GM21423 (cell line): ENCODE results near the gene NKG7.
"Not testable (repeated sequence)": the region's sequence is repeated elsewhere in the genome, so short reads cannot be mapped to it uniquely, and the experiment has no call there.

ENCODE experiments used
- ATAC-seq: cut with Tn5 transposase; IDR thresholded peaks from one replicate; pipeline ENCODE4 v1.9.1; 2021; ENCODE audit warnings: mild to moderate bottlenecking, moderate library complexity; ENCODE audit not compliant: unreplicated experiment

The NKG7 gene, protein sequence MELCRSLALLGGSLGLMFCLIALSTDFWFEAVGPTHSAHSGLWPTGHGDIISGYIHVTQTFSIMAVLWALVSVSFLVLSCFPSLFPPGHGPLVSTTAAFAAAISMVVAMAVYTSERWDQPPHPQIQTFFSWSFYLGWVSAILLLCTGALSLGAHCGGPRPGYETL

DNA sequence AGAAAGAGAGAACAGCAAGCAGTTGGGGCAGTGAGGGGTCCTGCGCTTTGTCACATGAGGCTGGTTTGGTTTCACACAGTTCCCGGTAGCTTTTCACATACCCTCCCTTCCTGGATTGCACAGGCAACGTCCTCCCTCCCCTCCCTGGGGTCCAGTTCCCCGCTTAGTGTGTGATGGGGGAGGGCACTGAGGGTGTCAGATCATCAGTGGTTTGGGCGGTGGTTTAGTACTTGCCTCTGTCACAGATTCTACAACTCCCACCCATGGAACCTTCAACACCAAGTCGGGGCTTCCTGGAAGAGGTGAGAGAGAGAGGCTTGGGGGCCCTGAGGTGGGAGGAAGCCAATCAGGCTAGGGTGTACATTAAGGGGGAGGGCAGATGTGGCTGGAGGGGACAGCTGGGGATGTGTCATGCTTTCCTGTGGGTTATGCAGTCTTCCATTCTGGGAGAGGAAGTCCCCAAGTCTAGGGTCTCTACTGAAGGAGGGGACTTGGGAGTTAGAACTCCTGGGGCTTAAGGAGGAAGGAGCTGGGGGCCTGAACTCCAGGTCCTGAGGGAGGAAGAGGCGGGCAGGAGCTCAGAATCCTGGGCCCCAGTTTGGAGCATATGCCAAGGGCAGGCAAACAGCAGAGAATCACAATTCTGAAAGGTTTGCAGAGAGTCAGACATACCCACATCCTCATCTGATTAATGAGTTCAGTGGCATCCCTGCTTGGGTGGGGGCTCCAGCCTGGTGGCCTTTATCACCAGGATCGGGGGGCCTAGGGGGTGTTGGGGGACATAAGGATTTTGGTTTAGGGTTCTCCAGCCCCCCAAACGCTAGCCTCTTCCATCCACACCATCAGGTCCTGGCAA, at the start of gene NKG7:
TSS of gene NKG7 (minus strand) at position 6 of the 856 bp plus-strand sequence. CDS start 119 bp downstream, outside the sequence.
- peak; percentile 37 for ATAC-seq

DNA sequence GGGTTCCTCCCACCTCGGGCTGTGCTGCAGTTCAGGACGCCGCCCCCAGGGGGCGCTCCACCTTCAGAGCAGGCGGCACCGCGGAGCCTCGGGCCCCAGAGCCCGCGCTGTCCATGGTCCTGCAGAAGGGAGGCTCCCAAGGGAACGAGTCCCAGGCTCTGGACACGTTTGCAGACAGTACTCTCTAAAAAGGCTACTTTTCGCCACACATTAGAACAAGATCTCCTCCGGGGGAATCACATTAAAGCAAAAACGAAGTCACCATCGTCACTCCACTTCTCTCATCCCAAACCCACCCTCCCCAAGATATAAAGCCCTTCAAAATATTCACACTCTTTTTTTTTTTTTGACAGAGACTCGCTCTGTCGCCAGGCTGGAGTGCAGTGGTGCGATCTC, 49.6 kb upstream of the NKG7 start:
- no peak for ATAC-seq

DNA sequence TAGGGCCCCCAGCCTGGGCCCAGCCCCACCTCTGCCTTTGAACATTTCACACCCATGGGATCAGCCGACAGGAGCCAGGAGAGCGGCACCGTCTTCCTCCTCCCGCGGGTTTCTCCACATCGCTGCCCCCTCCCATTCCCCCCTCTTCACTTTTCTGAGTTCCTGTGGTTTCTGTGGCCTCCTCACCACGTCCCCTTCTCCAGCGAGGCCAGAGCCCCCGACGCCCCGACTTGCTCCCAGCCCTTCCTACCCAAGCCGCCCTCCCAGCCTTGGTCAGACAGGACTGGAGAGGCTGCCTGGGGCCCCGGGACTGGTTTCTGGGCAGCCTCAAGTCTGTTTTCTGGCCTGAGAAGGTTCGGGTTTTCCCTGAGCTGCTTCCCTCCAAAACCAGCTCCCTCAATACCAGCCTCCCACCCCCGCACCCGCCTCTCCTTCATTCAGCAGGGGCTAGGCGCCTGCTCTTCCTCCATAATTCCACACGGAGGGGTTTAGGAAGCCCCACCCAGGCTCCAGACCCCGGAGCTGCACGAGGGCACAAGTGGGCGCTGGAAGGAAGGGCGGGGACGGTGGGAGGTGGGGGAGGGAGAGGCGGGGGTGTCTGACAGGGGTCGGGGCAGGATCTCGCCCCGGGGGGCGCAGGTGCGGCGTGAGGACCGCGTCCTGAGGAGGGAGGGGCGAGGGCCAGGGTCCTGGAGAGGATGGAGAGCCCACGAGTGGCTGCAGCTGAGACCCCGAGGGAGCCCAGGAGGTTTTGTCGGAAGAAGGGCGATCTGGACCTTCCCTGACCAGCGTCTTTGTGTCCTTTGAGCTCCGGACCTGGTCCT, 49.0 kb upstream of the NKG7 start:
- no peak for ATAC-seq

DNA sequence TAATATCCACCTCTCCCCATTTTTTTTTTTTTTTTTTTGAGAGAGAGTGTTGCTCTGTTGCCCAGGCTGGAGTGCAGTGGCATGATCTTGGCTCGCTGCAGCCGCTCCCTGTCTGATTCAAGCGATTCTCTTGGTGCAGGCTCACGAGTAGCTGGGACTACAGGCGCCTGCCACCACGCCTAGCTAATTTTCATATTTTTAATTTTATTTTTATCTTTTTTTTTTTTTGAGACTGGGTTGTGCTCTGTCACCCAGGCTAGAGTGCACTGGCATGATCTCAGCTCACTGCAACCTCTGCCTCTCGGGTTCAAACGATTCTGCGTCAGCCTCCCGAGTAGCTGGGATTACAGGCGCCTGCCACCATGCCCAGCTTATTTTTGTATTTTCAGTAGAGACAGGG, 48.1 kb upstream of the NKG7 start:
- ATAC-seq, result not testable (repeated sequence)

DNA sequence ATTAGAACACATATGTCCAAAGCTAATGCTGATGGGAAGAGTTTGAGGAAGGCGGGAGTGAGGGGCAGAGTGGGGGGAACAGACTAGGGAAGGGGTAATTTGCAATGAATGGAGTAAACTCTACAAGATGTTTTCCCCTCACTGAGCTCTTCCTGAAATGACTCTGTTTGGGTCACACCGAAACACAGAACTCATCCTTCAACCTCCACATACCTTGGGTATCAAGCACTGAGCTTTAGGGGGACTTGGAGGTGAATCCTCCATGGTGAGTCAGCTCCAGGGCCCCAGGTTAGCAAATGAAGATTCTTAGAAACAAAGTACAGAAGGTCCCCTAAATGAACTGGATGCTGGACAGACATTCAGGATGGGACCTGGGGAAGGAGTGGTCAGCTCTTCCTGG, 46.3 kb upstream of the NKG7 start:
- ATAC-seq, result no peak

DNA sequence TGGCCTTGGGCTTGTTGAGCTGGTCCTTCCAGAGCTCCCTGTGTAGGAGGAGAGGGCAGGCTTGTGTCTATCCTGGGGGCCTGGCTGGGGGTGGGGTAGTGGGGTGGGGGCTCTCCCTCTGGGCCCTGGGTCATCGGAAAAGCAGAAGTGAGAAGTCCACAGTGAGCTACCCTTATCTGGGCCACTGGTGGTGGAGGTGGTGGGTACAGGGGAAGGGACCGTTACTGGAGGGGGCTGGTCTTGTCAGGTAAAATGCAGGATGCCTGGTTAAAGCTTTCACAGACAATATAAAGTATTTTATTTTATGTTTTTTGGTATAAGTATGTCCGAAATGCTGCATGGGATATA, 45.3 kb upstream of the NKG7 start:
- peak; percentile 40 for ATAC-seq

DNA sequence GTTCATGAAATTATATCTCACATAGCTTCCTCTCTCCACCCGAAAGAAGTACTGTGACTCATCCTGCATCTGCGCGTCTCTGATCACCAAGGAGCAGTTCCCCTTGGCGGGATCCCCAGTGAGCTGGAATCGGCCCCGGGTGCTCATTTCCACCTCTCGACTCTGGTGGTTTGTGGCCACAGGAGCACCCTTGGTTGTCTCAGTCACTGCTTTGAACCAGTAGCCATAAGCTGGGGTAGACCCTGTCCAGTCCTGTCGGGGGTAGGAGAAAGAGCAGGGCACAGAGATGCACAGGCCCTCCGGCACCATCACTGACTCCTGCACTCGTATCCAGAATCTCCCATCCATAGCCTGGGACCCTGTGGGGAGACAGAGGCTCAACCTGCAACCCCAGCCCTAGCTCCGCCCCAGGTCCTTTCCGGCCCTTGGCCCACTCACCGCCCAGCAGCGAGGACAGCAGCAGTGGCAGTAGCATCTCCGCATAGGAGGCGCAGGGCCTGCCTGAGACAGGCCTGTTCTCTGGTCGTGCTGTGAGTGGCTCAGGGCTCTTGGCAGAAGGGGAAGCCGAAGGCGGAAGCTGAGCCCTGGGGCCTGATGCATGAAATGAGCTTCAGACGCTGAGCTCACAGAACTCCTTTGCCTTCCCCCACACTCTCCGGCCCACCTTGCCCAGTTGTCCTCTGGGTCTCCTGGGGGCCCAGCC, 44.8 kb upstream of the NKG7 start, which contains the start of gene SIGLEC10:
TSS of gene SIGLEC10 (minus strand) at position 536 of the 703 bp plus-strand sequence. CDS start at position 475, 61 bp downstream.
- peak; percentile 66 for ATAC-seq

DNA sequence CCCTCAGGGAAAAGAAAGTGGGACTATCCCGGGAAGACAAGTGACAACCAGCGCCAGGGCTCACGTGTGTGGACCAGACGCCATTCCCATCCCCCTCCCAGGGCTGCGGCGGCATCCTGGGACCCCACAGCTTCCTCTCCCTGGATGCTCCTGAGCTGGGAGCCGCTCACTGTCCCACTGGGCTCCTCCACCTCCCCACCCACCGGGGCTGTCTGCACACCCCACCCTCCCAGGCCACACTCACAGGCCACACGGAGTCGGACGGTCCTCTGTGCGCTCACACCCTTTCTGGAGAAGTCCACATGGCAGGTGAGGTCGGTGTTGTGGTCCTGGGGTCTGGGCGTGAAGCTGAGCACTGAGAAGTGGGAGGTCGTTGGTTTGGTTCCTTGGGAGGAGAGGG, 44.0 kb upstream of the NKG7 start:
- not testable (repeated sequence) for ATAC-seq

DNA sequence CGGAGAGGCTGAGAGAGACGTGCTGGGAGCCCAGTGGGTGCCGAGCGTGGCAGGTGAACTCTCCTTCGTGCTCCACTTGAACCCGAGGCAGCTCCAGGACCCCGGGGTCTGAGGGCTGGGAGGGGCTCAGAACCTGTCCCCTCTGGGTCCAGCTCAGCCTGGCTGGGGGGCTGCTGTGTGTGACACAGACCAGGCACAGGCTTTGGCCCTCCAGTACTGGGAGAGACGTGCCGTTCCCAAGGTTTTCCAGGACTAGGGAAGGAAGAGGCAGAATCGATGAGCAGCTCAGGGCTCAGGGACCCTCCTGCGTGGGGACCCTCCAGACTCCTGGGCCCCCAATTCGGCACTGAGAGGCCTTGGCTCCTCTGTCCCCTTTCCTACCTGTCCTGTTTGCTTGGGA, 42.7 kb upstream of the NKG7 start:
- ATAC-seq, result no peak

DNA sequence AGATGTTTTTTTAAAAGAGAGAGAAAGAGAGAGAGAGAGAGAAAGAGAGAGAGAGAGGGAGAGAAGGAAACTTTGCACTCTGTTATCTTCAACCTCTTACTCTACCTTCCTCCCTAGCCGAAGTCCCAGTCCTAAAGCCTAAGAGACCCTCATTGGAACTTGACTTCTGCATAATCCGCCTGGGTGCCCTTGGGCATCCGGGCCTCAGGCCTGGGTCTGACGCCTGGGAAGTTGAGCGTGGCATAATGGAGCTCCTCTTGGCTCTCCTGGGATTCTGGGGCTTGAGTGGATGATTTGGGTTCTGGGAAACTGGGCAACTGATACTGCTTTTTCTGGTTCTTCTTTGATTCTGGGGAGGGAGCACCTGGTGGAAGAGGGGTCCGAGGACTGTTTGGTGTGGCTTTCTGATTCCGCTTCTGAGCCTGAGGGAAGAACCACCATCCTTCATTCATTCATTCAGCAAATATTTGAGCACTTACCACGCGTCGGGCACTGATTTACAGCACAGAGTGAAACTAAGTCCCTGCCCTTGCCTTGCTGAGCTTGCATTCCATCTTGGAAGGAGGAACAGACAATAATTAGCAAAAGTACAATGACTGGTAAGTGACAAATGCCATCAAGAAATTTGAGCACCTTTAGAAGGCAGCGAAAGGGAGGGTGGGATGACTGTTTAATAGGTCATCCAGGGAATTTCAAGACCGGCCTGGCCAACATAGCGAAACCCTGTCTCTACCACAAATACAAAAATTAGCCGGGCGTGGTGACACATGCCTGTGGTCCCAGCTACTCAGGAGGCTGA, 38.7 kb upstream of the NKG7 start:
- ATAC-seq, result no peak

DNA sequence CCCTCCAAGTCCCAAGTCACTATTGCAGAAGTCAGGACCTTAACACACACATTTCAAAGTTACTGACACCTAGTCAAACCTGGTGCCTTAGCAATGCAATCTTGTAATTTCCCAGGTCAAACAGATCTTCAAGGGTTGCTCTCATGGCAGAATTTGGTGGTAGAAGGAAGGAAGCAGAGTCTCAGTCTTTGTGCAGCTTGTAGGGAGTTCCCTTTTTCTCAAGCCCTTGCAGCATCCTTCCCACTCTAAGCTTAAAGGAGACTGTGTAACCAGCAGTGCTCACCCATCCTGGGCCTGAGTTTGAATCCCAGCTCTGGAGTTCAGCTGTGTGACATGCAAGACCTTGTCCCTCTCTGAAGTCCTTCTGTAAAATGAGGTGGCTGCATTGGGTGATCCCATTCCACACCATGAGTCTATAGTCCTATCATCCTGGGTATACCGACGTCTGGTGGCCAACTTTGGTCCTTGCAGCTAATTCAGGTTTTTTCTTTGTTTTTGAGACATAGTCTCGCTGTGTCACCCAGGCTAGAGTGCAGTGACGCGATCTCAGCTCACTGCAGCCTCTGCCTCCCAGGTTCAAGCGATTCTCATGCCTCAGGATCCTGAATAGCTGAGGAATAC, 35.2 kb upstream of the NKG7 start:
- no peak for ATAC-seq

DNA sequence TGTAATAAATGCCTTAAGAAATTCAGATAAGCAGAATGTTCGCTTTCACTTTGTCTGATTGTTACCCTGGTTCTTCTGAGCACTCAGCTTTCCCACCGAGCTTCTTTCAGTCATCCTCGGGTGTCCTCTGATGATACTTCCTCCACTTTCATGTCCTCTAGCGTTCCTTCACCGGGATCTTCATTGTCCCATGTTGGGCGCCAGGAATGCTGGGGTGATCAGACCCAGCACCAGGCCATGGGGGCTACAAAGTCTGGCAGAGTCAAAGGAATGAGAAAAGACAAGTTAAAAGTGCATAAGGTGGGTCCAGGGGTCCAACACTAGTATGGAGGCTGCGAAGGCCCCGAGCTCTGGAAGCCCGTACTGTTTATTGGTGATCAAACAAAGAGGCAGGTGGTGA, 29.7 kb upstream of the NKG7 start:
- ATAC-seq, result no peak

DNA sequence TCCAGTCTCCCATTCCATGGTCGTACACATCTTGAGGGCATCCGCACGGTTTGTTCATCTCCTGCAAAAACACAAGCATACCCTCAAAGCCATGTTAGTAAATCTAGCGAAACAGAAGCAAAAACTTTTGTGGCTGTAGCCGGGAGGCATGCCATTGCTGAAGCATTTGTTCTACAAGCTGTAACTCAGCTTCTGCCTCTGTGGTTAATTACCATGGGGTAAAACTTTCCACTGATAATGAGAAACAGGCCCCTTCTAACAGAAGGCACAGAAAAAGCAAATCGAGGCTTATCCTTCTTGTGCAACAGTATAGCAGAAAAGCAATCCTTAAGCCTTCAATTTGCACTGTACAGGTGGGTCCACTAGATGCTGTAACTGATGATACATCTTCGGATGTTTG, 27.5 kb upstream of the NKG7 start:
- ATAC-seq, result not testable (repeated sequence)

DNA sequence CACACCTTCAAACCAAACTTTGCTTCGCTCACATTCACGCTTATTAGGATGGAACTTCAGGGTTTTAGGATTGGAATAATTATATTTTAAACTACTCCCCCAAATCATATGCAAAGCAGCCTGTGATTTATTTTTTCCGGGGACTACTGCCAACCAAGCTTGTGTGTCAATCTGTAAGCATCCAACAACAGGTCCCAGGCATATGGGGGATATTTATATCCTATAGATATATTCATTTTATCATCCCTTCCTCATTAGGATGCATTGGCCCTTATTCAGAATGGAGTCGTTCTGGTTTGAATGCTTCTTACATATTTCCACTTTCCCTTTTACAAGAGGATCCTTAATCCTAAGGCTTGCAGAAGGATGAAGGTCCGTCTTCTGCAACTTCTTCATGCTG, 26.8 kb upstream of the NKG7 start:
- no peak for ATAC-seq

DNA sequence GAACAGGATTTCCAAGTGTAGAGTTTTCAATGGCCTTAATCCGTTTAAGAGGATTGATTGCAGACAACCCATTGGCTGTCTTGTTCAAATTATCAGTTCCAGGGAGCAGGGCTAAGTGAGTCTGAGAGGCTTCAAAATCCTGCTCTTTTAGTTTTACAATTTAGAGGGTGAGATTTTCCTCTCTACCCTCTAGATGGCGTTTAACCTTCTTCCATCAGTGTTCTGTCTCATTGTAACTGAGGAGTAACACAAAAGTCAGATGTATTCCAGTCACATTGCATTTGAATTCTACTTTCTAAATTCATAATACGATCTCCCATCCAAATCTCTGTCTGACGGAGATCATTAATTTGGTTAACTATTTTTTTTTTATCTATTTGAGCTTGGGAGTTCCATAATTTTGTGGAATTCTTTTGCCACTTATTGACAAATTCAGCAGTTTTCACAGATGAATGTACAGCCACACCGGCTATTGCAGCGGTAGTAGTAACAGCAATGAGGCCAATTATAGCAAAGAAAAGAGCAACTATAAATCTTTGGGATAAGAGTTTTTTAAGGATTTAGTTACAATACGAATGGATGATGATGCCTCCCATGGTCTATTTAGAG, 25.7 kb upstream of the NKG7 start:
- no peak for ATAC-seq

DNA sequence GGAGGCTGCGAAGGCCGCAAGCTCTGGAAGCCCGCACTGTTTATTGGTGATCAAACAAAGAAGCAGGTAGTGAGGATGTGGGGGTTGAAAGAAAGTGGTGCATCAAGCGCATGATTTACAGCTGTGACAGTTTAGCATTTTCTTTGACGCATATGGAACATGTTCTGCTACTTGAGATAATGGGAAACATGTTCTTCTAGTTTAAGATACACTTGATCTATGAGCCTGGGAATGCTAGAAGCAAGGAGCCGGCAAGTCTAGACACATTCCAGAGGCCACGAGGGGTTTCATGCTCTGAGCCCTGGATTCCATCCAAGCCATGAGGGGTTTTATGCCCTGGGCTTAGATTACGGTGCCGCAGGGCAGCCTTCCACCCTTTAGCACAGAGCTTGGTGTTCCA, 25.0 kb upstream of the NKG7 start:
- ATAC-seq, result not testable (repeated sequence)

DNA sequence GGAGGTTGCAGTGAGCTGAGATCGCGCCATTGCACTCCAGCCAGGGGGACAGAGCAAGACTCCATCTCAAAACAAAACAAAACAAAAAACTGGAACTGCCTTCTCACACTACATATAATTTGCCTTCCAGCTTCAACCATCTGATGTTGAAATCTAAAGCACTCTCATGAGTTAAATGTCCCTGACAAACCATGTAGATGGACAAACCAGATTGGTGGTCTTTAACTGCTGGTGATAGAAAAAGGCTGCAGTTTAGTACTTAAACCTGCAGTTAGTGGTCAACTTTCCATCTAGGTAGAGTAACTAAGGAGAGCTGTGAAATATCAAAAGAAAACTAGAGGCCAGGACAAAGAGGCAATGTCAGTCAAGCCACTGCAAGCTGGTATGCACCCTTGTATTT, 23.7 kb upstream of the NKG7 start:
- no peak for ATAC-seq

DNA sequence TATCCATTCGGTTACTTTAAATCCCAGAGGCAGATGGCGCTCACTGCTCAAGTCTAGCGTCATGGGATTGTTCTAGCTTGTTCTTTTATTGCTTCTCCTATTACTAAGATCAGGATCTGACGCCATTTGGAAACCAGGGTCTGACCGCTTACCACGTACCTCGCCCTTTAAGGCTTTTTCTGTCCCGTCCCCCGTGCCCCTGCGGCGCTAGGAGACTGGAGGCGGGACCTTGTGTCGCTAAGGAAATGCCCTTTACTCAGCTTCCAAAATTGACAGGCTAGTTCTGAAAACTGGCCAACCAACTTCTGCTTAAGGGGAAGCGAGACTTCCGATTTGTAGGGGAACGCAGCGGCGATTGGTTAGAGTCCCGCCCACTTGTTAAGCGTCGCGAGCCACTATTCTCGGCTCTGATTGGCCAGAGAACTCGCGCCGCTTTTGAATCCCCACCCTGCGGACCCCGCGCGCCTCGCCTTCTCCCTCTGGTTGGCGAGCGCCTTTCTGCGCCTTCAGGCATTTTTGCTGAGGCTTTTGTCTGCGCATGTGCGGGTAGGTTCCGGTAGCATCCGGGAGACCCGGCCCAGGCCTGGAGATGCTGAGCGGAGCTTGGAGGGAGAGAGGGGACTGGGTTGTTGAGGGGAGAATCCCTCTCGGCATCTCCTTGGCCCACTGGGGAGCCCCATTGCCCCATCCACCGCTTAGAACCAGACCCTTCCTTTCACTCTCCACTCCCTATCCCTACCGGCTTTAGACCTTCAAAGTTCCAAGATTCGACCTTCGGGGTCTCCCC, 21.8 kb upstream of the NKG7 start:
- peak; percentile 87 for ATAC-seq

DNA sequence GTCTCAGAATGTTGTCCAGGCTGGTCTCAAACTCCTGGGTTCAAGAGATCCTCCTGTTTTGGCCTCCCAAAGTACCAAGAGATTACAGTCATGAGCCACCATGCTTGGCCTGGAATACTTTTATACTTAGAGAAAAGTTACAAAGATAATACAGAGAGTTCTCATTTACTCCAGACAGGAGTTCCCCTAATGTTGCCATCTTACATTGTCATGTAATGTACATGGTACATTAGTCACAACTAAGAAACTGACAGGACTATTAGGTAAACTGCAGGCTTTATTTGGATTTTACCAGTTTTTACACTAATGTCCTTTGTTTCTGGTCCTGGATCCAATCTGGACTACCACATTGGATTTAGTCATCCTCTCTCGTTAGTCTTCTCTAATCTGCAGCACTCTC, 20.2 kb upstream of the NKG7 start:
- no peak for ATAC-seq
